GM18870 (cell line): ENCODE measurements around the gene CLDN22.
A peak's percentile ranks its signal among the peaks of the same experiment; 100 is the strongest.

Source experiments
- ATAC-seq: cut with Tn5 transposase; IDR thresholded peaks from one replicate; pipeline ENCODE4 v1.9.1; 2021; ENCODE audit warnings: moderate library complexity; ENCODE audit not compliant: unreplicated experiment

The CLDN22 gene

DNA sequence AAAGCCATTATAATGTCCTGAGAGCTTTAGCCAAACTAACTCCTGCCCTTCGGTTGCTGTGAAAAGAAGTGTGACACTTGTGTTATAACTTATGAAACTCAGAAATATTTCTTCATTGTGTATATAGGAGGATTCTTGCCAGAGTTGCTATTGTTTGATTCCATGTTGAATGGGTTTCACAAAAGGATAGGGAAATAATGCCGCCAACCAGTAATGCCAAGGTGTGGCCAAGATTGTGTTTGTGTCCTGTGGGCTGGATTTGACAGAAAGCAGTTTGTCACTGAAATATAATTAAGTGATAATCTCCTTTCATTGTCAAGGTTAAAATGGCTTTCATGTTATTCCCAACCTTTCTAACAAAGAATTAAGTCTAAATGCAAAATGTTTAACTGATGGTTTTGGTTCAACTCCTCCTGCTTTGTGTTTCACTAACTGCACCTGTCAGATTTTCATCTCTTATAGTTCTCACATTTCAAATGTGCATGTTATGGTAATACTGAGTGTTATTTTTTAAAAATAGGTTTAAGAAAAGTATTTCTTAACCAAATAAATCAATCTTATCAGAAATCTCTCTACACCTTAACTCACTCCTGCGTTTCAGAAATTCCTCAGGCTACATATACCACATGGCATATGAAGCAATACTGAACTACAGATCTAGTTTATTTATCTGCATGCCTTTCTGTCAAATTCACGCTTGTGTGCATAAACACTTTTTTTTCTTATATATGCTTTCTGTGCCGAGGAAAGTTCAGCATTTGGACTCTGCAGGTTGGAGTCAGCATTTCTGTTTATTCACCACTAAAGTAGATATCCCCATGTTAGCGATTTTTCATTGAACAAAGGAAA is at the start of gene CLDN22:
Gene CLDN22, minus strand, starts transcription at position 66 of the 849 bp plus-strand sequence. Its CDS starts 58 bp downstream, at position 8.
- no peak for ATAC-seq

DNA sequence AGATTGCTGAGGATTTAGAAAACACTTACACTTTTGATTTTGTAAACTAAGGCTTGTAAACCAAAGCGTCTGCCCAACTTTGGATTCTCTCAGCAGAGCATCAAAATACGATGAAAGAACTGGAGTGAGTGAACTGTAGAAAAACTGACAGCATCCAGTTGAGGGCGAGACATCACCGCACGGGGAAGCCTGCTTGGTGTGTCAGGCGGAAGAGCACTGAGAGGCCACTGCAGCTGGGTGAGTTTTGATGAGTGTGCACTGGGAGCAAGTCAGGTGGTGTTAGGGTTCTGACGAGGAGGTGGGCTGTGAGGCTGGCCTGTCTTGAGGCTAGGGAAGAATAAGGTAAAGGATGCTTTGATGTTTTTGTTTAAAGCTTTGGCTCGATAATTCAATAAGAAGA is 49.0 kb upstream of the CLDN22 start:
- ATAC-seq, result no peak

DNA sequence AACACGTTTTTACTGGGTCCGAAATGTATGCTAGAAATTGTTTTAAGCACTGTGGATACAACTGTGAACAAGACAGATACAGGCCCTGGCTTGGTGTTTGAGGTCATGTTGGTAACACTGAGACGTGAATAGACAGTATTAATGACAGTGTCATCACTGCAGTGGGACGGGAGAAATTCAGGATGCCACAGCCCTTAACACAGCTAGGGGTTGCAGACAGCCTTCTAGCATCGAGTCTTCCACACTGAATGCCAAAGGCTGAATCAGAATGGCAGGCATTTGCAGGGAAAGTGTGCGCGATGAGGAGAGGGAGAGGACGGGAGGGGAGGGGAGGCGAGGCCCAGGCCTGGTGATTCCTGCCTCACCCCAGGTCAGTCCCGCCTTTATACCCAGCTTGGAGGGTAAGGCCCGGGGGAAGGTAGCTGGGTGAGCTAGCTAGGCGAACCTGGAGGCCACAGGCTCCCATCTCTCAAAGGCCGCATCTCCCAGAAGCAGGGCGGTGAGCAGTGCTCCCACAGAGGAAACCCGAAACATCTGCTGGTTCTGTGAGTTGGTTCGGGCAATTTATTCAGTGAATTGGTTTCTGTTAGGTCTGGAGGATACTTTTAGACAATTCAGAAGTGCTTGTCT is 46.2 kb upstream of the CLDN22 start:
- ATAC-seq, result no peak

DNA sequence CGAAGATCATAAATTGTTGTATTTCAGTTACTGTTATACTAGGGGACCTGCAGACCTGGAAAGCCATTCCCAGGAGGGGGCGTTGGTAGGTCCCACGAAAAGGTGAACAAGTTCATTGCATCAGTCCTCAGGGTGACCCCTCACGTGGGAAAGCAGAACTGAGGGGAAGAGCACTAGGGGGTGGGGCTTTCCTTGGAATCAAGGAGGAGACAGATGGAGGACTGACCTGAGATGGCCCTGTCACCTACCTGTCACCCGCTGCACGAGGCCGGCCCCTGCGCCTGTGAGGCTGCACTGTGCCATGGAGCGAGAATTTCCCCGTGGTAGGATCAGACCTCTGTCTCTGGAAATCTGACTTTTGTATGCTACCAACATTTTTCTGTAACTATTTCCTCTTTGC is 43.9 kb upstream of the CLDN22 start:
- no peak for ATAC-seq

DNA sequence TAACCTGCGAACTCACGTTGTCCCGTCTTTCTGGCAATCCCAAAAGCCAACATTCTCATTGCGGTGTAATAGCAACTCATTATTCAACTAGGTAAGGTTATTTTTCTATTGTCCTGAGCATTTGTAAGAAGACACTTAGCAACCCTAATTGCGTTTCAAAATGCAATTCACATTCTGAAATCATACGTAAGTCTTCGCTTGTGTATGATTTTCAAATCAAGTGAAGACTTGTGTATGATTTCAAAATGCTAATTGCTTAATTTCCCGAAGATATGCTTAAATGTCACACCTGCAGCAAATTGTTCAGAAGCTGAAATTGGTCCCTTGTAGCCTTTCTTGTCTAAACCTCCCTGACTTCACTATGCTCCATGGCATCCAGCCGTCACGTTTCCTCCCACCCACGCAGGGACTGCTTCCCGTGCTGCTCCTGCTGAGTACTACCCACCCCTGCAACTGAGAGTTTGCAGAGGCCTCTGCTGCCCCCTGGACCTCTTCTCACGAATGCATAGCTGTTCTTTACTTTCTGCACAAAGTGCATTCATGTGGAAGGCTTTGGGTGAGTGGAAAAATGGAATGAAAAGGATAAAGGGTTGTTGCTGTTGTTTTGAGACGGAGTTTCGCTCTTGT is 43.0 kb upstream of the CLDN22 start:
- ATAC-seq, result no peak

DNA sequence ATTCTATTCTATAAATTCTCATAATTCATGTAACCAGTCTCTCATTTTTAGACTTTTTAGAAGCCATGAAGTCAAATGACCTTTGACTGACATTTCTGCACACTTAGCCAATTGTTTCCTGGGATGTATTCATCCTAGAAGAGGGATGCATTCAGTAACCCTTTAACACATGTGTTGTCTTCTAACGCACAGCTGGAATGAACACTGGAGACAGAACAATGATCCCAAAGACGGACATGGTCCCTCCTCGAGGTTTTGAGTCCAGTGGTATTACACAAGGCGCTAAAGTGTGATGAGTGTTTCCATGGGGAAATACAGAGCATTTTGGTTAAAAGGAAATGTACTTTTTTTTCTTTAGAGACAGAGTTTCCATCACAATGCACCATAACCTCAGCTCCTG is 42.0 kb upstream of the CLDN22 start:
- no peak for ATAC-seq

DNA sequence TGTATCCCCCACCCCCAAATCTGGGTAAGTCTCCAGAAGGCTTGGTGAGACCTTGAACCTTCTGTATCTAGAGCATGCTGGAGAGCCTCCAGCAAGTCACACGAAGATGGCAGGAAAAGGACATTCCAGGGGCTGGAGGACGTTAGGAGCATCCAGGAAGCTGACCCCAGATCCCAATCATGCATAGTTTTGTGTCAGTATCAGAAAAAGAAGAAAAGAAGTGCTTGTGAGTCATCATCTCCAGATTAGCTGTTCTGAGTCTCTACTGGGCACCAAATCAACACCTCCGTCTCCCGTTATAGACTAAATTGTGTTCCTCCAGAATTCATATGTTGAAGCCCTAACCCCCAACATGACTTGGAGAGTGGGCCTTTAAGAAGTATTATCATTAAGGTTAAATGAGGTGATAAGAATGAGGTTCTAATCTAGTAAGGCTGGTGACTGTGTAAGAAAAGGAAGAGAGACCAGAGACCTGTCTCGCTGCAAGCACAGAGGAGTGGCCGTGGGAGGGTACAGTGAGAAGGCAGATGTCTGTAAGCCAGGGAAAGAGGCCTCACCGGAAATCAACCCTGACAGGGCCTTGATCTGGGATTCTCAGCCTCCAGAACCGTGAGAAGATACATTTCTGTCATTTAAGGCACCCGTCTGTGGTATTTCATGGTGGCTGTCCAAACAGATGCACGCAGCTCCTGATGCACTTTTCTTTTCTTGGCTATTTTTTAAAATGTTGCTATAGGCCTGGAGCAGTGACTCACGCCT is 40.3 kb upstream of the CLDN22 start:
- ATAC-seq, result no peak

DNA sequence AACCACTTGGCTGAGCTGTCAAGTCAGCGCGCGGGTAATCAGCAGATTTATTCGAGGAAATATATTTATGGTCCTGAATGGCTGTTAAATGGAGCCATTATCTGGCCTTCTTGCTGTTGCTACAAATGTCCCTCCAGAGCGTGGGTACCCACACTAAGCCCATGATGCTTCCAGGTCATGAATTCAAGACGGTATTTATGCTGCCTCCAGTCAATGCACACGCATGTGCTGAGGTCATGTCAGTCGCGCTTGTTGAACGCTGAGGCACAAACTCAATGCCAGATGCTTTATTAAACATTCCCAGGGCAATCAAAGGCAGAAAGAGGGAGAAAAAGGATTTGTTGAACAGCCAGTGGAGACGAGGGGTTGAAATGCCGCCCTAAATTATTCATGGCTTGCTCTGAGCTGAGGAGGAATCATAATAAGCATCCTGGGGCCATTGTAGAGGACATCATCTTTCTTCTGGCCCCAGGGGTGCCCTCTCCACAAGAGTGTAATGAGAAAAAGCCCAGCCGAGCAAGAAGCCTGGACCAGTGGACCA is 38.2 kb upstream of the CLDN22 start:
- ATAC-seq, result no peak

DNA sequence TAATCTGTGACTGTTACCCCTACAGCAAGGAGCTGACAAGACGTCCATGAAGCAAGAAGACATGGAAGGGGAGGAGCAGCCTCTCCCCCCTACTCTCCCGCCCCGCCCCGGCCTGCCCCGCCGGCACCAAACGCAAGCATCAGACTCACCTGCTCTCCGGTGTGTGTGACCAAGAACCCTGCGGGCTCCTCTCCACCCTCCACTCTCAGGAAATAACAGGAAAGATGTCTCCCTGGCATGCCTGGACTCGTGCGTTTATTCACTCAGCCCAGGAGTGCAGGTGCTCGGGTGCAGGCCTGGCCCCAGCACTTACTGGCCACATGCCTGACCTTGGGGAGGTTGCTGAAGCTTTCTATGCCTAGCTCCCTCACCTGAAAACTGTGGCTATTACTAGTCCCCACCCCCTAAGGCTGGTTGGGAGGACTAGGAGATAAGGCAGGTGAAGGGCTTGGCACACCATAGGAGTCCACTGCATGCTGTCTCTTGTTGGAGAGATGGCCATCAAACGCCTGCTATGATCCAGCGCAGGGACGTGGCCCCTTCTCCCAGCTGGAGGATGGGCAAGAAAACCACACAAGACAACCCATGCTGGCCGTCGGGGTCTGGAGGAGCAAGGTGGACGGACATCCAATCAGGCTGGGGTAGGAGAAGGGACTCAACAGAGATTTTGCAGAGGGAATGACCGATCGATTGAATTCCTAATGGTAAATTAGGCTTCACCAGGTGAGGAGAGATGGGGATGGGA is 37.0 kb upstream of the CLDN22 start:
- ATAC-seq, result no peak

DNA sequence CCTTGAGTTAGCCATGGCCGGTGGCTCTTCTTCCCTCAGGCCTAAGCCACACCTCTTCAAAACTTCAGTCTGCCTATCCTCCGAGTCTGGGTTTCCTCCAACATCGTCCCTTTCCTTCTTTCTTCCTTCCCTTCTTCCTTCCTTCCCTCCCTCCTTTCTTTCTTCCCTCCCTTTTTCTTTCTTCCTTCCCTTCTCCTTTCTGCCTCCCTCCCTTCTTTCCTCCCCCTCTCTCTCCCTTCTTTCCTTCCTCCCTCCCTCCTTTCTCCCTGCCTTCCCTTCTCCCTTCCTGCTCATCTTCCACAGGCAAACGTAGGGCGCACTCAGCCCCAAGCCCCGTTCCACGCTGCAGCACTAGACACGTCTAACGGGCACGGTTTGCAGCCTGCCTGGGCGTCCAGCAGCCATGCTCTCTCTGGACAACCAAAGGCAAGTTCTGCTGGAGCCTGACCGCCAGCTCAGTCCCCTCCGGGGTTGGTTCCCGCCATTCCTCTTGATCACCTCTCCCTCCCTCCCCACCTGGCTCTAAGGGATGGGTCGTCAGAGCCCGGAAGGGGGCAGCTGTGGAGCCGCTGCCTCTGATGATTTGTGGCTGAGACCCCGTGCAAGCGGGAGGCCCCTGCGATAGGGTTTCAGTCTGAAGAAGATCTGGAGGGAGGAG is 36.2 kb upstream of the CLDN22 start:
- ATAC-seq, result no peak

DNA sequence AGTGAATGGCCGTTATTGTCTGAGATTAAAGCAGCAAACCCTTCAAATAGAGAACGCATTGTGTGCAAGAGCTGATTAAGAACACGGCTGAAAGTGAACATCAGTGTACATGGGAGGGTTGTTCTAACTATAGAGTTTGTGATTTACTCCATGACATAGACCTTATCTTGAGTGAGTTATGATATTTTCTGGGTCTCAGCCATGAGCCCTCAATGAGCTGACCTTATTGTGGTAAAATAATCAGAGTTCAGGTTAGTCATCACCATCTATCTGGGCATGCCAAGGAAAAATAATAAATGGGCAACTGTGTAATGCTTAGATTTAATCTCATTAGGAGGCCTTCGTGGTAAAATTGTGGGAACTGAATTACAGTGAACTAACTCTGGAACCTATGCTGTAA is 35.3 kb upstream of the CLDN22 start:
- ATAC-seq, result no peak

DNA sequence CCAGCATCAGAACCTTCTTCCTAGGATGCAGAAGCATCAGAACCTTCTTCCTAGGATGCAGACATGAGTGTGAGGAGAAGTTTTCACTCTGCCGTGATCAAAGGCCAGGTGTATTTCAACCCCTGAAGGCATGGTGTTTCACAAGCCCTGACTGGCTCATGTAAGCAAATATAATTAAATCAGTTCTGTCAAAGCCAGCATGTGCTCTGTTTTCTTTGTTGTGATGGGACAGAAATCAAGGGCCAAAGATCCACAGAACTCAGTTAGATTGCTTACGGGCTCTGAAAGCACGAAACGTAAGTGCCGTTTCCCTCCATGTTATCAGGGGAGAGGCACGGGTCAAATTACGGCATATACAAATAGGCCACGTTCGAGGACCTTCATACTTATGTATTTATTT is 34.1 kb upstream of the CLDN22 start:
- ATAC-seq, result no peak

DNA sequence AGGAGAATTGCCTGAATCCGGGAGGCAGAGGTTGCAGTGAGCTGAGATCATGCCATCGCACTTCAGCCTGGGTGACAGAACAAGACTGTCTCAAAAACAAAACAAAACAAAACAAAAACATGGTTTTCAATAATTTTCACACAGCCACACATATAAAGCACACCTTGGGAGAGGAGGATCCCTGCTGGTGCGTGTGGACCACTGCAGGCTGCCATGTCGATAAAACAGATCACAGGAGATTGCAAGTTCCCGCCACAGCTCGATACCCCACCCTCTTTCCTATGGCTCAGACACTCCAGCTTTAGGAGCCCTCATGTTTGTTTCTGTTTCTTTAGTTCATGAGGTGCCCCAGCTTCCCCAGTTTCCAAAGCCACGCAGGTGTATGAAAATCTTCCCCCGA is 33.5 kb upstream of the CLDN22 start:
- ATAC-seq, result no peak

DNA sequence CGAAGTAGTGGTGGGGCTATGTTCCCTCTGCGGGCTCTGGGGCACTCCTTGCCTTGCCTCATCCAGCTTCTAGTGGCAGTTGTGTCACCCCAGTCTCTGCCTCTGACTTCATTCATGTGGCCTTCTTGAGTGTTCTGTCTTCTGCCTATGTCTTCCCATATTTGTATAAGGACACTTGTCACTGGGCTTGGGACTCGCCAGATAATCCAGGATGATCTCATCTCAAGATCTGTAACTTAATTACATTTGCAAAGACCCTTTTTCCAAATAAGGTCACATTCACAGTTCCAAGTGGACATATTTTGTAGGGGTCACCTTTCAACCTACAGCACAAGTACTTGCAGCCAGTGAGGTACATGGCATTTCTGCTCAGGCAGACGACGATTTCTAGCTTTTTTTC is 32.5 kb upstream of the CLDN22 start:
- ATAC-seq, result no peak

DNA sequence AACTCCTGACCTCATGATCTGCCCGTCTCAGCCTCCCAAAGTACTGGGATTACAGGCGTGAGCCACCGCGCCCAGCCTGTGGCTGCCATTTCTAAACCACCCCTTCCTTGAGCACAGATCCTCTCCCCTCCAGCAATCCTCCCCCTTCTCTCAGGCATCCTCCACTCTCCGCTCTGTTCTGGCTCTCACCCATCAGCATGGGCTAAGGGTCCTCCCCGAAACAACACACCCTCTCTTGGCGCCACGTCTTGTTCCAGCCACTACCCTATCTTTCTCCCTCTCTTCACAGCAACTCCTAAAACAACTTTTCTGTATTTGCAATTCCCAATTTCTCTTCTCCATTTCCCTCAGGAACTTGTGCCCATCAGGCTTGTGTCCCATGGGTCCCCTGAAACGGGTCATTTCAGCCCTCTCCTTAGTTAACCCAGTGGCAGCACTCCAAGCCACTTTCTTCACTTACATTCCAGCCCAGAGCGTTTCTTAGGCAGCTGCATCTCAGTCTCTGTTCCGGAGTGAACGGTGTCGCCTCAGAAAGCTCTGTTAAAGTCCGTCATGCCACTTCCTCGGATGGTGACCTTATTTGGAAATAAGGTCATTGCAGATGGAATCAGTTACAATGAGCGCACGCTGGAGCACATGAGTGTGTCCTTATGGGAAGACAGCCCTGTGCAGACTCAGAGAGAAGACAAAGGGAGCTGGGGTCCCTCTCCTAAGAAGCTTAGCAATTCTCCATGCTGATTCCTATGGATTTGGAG is 30.4 kb upstream of the CLDN22 start:
- ATAC-seq, result no peak

DNA sequence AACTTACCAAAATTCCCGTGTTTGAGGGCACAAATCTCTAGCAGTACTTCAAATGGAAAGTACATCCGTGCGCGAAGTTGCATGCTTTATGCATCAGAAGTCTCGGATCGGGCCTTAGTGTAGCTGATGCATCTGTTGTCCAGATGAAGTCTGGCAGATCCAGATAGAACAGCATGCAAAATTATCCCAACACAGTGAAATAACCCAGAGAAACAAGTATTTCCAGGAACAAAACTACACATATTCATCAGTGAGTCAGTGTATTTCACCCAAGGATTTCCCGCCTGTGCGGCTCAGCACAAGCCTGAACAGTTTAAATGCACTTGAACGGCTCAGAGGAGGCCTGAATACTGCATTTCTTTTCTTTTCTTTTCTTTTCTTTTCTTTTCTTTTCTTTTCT is 29.6 kb upstream of the CLDN22 start:
- no peak for ATAC-seq

DNA sequence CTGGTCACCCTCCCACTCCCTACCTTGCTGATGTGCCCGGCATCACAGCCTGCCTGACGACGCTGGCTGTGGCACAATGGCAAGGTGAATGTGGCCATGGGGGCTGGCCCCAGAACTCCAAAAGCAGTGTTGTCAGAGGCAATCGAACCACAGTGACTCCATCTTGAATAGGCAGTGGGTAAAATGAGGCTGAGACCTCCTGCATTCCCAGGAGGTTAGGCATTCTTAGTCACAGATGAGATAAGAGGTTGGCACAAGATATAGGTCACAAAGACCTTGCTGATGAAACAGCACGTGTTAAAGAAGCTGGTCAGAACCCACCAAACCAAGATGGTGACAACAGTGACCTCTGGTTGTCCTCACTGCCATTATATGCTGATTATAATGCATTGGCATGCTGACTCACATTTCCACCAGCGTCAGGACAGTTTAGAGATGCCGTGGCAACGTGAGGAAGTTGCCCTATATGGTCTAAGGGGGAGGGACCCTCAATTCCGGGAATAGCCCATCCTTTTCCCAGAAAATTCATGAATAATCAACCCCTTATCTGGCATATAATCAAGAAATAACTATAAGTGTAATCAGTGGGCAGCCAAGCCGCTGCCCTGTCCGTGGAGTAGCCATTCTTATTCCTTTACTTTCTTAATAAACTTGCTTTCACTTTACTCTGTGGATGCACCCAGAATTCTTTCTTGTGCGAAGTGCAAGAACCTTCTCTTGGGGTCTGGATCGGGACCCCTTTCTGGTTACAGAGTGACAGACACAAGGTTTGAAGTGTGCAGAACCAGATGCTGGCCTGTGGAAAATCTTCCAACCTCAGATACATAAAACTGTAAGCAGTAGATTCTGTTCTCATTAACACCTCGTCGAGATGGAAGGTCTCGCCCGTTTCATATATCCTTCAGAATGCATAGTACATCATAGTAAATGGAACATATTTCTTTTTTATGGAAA is 28.9 kb upstream of the CLDN22 start:
- ATAC-seq, result peak; percentile 55

DNA sequence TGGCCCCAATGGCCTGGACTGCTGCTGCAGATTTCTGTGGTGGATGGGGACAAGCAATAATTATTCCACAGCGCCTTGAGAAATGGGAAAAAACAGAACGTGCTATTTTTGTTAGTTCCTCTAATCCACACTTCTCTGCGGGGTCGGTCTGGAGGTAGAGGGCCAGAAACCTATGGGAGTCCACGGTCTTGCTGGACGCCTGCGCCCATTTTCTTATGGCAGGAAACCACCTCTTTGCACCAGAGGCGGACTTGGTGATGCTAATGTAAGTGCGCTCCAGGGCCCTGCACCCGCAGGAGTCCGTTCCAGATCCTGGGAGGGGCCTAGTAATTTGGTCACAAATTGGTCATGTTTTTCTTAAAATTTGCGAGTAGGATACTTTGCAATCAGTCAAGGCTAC is 28.1 kb upstream of the CLDN22 start:
- no peak for ATAC-seq
